NB4 (cell line): ENCODE data around the gene ACMSD.

Experiments
- CTCF ChIP-seq: IDR thresholded peaks from one replicate; pipeline ENCODE4 v1.5.1; 2012; ENCODE audit warnings: low read depth, low read length
- MAX ChIP-seq: IDR thresholded peaks from 2 replicates; pipeline ENCODE4 v1.6.1; 2011; ENCODE audit warnings: low read depth, low read length
- MYC ChIP-seq: IDR thresholded peaks from 2 replicates; pipeline ENCODE4 v1.6.1; 2011; ENCODE audit warnings: low read depth, low read length
- POLR2A ChIP-seq: IDR thresholded peaks from 2 replicates; pipeline ENCODE4 v1.6.1; 2011; ENCODE audit warnings: mild to moderate bottlenecking; ENCODE audit not compliant: insufficient read length; ENCODE audit errors: extremely low read depth

- no peak for TF ChIP-seq CTCF
- no peak for TF ChIP-seq MAX
- no peak for TF ChIP-seq POLR2A
- no peak for TF ChIP-seq MYC
Observed at GRCh38 chr2:134882773-134883172, 44.4 kb downstream of the ACMSD start.
